GM18909 (cell line): ENCODE results near the gene SHISA2.

Source experiments
- ATAC-seq: cut with Tn5 transposase; IDR thresholded peaks from one replicate; pipeline ENCODE4 v1.9.1; 2021; ENCODE audit warnings: mild to moderate bottlenecking; ENCODE audit not compliant: unreplicated experiment, poor library complexity

SHISA2 gene

DNA sequence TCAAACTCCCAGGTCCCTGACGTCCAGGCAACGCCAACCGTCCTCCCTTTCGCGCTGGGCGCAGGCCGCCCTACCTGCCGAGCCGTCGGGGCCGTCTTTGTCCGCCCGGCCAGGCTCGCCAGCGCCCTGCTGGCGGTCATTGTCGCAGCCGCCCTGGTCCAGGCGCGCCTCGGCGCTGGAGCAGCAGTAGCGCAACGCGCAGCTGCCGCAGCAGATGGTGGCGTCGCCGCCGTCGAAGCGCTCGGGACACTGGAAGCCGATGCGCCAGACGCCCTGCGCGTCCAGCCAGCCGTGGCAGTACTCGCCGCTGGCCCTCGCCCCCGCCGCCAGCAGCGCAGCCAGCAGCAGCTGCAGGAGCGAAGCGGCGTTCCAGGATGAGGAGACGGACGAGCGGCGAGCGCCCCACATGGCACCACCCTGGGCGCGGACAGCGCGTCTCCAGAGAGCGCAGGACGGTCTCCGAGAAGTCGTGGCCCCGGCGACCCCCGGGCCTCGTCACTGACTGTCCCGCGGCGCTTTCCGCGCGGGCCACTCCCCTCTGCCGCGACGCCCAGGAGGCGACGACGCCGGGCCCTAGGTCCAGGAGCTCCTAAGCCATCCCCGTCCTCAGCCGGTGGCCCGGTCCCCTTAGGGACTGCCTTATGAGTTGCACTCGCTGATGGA lies 1.1 kb downstream of the SHISA2 start:
- ATAC-seq: no peak

DNA sequence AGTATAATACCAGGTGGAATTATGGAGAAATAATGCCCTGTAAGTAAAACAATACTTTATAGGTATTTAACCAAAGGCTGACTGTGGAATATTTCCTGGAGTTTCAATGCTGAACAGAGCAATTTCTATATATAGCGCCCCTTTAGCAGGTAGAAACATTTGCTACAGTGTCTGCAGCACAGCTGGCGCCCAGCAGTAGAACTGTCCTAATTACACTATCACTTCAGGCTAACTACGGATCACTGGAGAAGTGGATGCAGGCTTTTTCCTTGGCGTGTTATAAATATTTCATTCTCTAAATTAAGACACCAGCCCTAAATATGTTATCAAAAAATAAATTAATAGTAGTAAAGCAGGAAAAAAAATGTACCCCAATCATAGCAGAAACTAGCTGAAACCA lies 3.1 kb downstream of the SHISA2 start:
- no peak for ATAC-seq

DNA sequence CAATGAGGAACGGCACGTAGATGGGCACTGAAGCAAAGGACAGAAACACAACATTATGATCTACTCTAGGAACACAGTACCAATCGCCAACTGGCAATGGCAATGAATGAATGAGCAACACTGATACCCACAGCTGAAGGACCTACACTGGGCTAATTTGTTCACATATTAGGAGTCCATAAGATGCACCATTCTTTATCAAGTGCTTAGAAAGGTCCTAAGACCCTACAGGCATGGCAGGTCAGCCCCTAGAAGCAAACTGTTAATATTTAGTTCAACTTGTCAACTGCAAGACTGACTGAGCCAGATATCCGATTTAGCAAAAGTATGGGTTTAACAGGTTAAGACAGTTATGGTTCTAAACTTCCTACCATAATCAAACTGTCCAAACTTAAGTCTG lies 4.8 kb downstream of the SHISA2 start:
- ATAC-seq: no peak

DNA sequence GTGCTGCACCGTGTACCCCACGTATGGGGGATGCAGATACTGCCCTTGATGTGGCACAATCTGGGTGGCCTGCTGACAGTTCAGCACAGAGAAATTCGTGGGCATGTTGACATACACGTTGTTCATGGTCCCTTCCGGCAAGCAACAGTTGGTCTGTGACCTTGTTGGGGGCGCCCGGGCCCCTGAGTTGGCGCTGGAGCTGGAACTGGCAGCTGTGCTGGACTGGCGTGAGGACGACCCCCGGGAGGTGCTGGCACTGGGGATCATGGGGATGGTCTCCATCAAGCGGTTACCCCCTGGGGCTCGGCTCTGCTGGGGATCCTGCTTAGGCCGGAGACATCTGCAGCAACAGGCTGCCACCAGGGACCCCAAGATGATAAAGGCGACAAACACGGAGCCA lies 5.2 kb downstream of the SHISA2 start:
- no peak for ATAC-seq

DNA sequence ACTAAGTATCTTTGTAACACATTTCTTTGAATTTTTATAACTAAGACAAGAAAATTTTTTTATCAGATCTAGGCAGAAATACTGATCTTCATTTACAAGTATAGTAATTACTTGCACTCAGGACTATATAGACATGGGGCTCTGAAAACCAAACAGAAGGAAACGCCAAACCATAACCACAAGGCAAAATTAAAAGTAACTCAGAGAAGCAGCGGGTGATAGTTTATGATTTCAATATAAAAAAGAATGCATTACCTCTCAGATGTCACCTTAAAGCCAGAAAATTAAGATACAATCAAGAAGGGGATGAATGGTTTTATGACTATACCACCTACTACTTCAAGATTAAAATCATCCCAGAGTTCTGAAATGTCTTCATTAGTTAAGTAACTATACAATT lies 6.7 kb downstream of the SHISA2 start:
- ATAC-seq: no peak

DNA sequence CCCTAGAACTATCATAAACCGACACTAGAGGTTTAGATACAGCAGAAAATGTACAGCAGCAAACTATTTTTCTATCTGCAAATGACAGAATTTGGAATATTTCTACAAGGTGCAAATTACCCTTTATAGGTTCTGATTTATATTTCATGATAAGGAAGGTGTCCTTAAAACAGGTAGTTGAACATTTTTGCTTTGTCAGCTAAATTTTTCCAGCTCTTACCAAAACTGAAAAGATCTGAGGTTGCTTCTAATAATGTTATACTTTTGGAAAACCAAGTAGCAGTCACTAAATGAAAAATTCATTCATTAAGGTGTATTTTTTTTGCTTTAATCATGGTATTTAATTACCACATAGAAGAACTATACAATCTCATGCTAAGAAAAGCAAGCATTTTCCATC lies 9.0 kb downstream of the SHISA2 start:
- no peak for ATAC-seq

DNA sequence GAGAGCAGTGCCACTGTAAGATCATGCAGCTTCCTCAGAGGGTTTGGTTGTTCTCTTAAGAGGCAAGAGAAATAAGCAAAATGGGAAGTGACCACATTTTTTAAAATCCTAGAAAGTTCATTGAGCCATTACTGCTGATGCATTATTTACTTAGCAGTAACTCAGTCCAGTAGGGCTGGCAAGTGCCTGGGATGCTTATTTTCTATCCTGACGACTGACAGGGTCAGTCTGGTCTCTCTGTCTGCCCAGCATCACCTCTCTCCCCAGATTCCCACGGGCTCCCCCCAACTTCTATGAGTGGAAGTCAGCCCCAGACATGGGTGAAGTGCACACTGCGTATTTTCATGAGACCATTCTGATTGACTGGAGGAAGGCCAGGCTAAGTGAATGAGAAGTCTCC lies 10.4 kb downstream of the SHISA2 start:
- ATAC-seq: no peak

DNA sequence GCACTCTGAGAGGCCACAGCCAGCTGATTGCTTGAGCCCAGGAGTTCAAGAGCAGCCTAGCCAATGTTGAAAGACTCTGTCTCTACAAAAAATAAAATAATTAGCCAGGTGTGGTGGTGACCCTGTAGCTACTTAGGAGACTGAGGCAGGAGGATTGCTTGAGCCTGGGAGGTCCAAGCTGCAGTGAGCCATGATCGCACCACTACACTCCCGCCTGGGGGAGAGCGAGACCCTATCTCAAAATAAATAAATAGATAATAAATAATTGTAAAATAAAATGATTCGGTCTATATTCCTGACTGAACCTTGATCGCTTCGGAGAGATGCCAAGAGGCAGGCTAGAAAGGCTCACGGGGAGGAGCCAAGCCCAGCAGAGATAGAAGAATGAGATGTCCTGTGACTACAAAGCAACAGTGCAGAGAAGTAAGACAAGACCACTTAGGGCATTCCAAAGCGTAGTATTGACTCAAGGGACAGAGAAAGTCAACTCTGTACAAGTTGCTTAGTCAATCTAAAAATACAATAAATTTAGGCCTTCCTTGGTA lies 12.8 kb downstream of the SHISA2 start:
- ATAC-seq: no peak

DNA sequence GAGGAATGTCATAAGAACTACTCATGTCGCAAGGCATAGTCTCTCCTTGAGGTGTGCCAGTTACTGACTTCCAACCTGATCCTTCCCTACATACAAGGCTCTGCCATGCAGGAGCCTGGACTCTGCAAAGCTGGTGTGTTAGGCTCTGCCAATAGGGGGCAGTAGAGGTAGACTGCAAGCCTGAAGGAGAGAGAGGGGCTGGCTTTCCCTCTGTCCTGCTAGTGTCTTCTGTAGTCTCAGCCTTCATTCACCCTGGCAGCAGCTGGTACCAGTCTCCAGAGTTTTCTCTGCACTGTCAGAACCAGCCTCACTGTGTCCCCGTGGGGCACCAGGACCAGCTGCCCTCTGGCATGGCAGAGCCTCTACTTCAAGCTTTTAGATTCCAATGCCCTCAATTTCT lies 14.5 kb downstream of the SHISA2 start:
- ATAC-seq: no peak

DNA sequence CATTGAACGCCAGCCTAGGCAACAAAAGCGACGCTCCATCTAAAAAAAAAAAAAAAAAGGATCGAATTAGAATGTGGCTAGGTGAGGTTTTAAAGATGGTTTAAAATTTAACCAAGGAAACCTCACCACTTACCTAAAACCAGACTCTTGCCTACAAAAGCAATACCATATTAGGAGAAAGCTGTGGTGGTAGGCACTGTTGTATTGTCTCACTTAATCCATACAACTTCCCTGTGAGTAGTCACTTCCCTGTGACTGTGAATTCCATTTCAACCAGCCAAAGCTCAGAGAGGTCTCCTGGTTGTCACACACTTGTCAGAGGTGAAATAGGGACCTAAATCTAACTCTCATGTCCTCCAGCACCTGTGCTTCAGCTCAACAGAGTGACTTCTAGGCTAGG lies 15.4 kb downstream of the SHISA2 start:
- ATAC-seq: no peak

DNA sequence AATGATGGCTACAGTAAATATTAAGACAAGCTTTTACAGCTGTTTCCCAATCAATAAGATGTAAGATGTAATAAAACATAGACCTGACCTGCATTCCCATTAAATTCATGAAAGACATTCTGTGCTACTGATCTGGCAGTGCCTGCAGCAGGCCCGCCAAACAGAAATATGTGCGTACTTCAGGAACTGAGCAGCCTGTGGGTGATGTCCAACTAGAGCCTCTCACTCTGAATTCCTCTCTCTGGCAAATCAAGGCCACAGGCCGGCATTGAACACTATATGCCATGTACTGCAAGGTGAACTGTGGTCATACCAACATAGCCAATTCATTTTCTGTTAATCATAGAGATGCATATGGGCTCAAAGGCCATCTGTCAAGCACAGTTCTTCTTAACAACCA lies 17.8 kb downstream of the SHISA2 start:
- ATAC-seq: no peak

DNA sequence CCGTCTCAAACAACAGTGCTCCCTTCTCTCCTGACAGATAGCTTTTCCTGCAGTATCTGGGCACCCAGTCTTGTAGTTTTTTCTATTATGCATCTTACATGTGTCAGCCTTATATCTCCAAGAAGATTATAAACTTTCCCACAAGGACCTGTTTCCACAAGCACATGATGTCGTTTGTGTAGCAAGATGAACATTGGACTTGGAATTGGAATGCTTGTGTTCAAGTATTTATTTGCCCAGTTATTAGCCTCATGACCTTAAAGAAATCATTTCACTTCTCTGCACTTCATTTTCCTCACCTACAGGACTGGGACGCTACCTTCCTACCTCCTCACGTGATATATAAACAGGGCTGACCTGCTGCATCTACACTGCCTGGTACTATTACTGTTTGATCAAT lies 21.5 kb downstream of the SHISA2 start:
- no peak for ATAC-seq

DNA sequence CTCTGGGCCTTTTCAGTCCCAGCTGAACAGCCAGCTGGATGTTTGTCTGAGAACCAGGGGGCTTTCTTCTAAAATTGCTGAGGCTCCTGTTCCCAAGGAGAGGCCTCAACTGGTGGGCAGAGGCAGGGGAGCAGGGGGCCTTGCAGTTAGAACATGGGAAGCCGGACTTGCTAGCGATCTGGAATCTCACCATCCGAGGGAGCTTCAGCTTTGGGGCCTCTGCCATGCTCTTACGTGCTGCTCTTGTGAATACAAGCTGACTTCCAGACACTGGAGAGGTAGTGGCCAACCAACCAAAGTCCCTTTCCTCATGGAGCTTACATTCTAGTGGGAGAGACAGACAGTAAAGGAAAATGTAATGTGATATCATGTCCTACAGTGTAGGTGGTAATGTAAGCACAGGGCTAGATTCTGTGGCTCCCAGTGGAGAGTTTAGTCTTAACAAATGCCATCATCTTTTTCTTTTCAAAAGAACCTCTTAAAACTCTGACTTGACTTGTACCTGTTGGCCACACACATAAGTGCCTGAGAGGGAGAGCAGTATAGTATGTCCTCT lies 22.2 kb downstream of the SHISA2 start:
- no peak for ATAC-seq

DNA sequence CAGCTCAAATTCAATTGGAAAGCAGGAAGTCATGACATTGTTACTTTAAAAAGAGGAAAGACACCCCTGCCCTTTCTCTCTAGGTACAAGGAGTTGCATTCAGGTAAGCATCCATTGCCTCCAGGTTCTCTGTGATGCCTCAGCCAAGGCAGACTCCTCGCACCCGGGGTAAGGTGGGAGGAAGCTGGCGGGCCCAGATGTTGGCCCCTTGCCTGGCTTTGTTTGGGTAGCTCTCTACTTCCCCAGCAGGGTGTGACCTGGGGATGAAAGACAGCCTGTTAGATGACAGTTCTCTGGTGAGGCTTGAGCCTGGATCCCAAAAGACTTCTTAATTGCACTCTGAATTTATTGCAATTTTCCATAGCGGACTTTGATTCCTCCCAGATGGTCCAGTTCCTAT lies 25.6 kb downstream of the SHISA2 start:
- ATAC-seq: no peak

DNA sequence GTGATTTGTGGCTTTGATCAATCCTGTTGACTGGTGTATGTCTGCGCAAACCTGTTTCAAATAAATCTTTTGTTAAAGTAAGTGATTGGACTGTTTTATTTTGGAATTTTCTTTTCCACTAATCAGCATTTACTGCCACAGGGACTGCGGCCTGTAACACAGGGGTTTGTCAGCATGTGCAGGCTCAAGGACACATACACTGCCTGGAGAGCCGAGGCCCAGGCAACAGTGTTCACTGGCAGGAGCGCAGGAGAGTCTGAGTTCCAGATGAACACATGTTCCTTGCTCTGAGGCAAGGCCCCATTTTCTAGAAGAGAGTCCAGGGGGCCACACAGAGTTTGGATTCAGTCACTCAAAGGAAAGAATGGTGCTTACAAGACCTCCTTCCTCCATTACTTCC lies 26.0 kb downstream of the SHISA2 start:
- no peak for ATAC-seq

DNA sequence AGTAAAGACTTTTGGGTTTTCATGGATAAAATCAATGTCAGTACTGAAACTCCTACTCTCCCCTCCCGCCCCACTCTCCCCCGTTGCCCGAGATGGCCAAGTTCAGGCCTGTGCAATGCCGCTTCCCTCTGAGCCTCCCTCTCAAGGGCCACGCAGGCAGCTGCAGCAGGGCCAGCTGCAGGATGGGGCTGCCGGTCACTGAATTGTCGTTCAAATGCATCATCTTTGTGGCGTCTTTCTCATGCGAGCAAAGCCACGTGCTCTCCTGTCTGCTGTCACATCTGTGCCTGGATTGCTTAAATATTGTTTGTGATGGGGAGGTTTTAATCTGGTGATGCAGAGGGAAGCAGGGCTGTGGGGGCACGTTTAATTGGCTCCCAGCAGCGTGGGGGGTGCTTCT lies 26.6 kb downstream of the SHISA2 start:
- ATAC-seq: no peak

DNA sequence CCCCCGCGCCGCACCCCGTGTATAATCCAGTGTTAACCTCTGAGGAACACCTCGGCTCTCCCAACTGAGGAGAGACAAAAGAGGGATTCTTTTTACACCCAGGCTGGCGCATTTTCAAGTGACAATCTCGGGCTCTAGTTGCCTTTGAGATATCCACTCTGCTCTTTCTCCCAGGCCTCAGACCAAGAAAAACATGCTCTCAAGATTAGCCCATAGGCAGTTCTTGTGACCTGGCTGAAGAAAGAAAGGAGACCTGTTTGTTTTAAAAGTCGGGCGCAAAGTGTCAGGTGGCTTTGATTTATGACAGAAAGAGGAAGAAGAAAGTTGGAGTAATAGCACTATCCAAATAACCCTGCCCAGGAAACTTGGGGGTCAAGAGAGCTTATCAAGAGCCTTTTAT lies 27.3 kb downstream of the SHISA2 start:
- ATAC-seq: no peak

DNA sequence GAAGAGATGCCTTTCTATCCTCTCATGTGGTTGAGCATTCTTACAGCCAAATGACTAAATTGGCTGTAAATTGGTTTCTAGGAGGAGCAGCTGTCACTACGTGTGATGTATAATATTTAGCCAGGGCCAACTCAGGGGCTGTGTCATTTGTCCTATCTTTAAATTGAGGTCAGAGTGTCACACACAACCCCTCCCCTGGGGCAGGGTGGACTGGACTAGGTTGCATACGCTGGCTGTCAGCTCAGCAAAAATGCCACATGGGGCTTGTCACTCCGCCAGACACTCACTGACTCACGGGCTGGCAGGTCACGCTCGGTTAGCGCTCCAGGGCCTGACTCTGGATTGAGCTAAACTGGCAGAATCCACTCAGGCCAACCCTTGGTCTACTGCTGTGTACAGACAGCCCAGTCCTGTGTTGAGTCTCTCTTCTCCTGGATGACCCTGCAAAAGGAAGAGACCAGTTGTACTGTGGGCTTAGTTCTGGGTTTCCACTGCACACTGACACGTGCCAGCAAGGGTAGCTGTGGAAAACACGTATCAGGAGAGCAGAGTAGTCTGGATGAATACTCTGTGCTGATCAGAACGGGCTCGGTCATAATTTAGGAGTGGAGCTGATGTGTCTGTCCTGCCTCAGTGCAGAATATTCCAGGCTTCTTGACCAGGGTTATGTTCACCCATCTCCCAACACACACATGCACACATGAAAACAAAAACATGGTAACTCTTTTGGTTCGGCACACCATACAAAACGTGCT lies 29.1 kb downstream of the SHISA2 start:
- no peak for ATAC-seq

DNA sequence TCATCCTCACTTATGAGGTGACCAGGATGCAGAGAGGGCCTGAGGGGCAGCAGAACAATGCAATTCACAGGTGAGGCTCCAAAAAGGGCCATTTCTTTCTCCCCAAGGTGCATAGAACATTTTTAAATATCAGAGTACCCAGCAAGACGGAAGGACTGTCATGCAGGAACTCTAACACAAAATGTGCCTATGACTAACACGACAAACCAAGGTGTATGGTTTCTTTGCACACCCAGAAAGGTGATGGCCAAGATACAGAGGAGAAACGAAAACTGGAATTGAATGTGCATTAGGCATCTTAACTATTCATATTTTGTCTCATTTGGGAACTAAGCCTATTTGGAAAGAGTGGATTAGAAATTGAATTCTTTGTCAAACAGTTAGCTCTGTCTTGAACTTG lies 29.9 kb downstream of the SHISA2 start:
- no peak for ATAC-seq

DNA sequence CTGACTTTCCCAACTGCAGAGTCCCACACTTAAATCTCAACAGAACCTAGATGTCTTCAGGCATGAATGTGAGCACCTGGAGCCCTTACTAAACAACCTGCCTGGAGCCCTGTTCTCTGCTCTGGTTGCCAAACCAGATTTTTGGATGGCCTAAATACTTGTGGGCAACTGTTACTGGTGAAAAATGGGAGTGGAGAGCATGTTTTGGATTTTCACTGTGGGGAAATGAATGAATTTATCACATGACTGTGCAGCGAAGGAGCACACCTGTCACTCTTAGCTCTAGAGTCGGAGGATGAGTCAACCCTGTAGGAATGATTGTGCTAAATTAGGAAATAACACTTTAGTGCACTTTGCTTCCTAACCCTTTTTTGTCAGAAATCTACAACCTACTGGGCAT lies 30.3 kb downstream of the SHISA2 start:
- no peak for ATAC-seq

DNA sequence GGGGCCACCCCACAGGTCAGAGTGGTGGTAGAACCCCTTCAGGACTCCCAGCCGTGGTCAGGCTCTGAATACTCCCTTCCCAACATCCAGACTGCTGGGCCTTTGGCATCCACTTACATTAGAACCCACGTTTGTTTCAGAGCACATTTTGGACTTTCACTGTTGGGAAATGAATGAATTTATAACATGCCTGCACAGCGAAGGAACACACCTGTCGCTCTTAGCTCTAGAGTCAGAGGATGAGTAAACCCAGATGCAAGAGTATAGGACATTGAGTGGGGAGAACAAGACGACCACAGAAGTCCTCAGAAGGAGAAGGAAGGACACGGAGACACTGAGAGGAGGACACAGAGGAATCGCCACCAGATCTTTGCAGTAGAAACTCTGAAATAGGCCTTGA lies 30.9 kb downstream of the SHISA2 start:
- no peak for ATAC-seq
